ENCODE results near the gene GADL1.
A peak's percentile ranks its signal among the peaks of the same experiment; 100 is the strongest.

GADL1 gene

DNA sequence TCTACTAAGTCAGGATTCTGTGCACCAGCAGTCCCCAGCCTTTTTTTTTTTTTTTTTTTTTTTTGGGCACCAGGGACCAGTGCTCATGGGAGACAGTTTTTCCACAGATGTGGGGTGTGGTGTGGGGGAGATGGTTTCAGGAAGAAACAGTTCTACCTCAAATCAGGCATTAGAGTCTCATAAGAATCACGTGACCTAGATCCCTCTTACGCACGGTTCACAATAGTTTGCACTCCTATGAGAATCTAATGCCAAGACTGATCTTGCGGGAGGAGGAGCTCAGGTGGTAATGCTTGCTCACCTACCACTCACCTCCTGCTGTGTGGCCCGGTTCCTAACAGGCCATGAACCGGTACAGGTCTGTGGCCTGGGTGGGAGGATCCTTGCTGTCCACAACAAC lies 88.8 kb downstream of the GADL1 start:
- DNase-seq = no peak

DNA sequence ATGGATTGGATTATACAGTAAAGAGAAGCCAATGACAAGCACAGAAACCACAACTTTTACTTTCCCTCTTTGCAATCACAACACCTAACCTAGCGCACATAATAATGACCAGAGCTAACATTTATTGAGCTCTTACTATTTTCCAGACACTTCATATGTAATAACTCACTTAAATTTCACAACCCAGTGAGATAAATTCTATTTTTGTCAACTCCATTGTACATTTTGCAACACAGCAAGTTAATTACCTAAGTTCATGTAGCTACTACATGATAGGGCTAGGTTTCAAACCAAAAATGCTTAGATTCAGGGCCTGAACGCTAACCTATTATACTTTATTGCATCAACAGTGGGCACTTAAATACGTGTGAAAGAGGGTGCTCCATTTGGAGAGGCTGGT lies 89.5 kb downstream of the GADL1 start:
- no peak for DNase-seq

- DNase-seq = no peak
Observed at GRCh38 chr3:30795176-30795575, 99.3 kb downstream of the GADL1 start.

GRCh38 chr3:30793740-30794139 lies 100.7 kb downstream of the GADL1 start:
- no peak for DNase-seq

DNA sequence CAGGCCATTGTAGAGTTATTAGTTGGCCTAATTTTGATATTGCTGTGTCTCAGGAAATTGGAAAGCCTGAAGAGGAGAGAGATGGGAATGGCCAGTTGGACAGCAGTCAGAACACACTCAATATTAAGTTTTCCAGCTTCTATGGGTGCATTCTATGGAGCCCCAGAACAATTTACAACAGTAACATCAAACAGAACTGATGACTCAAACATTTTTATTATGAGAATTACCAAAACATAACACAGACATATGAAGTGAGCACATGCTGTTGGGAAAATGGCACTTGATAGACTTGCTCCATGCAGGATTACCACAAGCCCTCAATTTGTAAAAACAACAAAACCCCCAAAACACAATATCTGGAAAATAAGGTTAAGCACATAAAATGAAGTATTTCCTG lies 104.3 kb downstream of the GADL1 start:
- no peak for DNase-seq

GRCh38 chr3:30786365-30786764 lies 108.1 kb downstream of the GADL1 start:
- DNase-seq = no peak

DNA sequence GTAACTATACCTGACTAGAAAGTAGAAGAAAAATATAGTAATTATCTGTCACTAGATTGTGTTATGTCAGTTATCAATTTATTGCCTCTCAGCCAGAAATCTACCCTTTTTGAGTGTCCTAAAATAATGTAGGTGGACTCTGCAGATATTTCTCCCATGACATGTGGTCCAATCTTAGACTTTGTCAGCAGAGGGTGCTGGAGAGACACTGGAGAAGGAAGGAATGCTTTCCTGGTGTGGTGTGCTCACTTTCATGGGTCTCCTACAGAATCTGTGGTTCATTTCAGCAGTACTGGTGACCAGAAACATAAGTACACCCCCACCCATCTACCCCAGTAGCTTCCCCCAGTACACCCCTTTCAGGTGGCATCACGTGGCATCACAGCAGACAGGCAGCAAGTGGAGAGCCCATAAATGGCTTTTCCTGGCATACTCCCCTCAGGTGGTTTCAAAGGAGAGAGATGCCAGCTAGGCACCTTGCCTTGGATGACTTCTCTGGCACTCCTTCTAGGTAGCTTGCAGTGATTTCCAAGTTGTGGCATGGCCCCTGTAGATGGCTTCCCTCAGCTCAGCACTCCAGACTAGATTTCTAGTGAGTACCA lies 114.7 kb downstream of the GADL1 start:
- peak; percentile 14 for DNase-seq

DNA sequence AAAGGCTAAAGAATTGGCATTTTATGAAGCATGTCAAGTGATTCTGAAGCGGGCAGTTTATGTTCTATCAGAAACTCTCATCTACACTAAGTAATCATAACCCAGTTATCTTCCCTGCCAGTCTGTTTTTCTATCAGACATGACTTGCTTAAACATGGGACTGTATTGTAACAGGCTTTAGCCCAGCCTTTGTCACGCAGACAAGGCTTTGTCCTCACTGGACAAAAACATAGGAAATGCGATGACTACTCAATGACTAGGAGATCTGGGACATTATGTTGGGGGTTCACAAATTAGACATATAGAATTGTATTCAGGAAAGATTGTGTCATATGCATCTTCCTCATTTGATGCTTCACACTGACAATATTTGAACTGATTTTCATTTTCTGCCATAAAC lies 115.5 kb downstream of the GADL1 start:
- DNase-seq = no peak

- no peak for DNase-seq
Observed at GRCh38 chr3:30777426-30778113, 116.9 kb downstream of the GADL1 start.

- DNase-seq = no peak
Observed at GRCh38 chr3:30776186-30776815, 118.2 kb downstream of the GADL1 start.

- DNase-seq = no peak
Observed at GRCh38 chr3:30775040-30775439, 119.4 kb downstream of the GADL1 start.

- DNase-seq = no peak
Observed at GRCh38 chr3:30774062-30774461, 120.4 kb downstream of the GADL1 start.

DNA sequence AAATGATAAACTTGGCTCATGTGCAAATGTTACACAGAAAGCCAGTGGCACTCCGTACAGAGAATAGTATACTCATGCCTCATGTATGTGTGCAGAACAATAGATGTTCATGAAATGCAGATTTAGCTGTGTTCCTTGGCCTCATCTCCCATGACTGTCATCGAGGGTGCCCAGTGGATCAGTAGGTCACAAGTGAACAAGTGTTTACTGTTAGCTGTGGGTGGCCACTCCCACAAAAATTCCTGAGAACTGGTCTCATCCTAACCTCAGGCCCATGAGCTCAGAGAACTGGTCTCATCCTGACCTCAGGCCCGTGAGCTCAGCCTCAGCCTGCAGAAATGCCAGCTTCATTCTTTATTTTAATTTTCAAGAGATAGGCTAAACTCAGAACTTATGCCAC lies 124.1 kb downstream of the GADL1 start:
- DNase-seq = no peak

- DNase-seq = peak; percentile 62
Observed at GRCh38 chr3:30768703-30769550, 125.5 kb downstream of the GADL1 start.

GRCh38 chr3:30768046-30768445 lies 126.4 kb downstream of the GADL1 start:
- DNase-seq = no peak

- DNase-seq = no peak
Observed at GRCh38 chr3:30766522-30766921, 127.9 kb downstream of the GADL1 start.

- DNase-seq = no peak
Observed at GRCh38 chr3:30764891-30765290, 129.6 kb downstream of the GADL1 start.

- DNase-seq = no peak
Observed at GRCh38 chr3:30764281-30764680, 130.2 kb downstream of the GADL1 start.

DNA sequence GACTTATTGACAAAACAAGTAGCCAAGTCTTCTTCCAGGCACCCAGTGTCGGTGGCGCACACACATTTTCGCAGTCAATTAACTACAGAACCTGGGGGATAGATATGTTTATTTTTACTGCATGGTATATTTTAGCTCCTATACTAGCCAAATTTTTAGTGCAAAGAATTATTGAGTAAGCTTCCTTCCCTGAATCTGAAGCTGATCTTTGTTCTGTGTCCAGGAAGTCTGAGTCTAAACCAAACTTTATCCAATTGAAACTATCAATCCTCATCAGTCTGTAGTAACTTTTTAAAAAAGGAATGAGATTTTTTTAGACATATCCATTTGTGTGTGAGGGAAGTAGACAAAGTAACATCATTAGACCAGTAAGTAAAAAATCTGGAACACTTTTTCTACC lies 133.1 kb downstream of the GADL1 start:
- no peak for DNase-seq

- no peak for DNase-seq
Observed at GRCh38 chr3:30760737-30761136, 133.7 kb downstream of the GADL1 start.

- DNase-seq = no peak
Observed at GRCh38 chr3:30760040-30760695, 134.3 kb downstream of the GADL1 start.

GRCh38 chr3:30756218-30756617 lies 138.2 kb downstream of the GADL1 start:
- DNase-seq = no peak

DNA sequence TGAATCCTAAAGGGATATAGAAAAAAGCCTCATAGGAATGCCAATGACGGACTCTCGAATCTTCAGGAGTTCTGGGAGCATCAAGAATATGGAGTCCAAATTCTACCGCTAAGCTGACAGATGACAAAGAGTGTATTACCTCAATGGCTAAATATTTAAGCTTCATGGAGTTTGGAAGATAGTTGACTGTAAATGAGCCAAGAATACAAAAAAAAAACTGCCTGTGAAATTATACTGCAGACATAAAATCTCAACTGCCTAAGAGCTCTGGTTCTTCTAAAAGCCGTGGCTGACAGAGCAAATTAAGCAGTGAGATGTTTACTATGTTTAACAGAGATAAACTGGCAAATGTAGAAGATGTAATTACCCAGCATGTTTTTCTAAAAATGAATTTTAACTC lies 140.0 kb downstream of the GADL1 start:
- no peak for DNase-seq
